H9 (cell line): ENCODE data around the gene CSNK1A1L. TPM values are rescaled to one million over a fixed set of nuclear protein-coding genes. Genes with fewer than 3 reads are reported as not detected.

Source experiments
- DNase-seq: peaks from one replicate; pipeline ENCODE4 v3.0.0-alpha.2; 2017
- H2AFZ ChIP-seq: one replicate; pipeline ENCODE4 v1.6.1; 2013; ENCODE audit warnings: mild to moderate bottlenecking, low read length, control low read depth, moderate library complexity
- H2AK5ac ChIP-seq: 2 replicates; pipeline ENCODE4 v1.6.1; 2013; ENCODE audit warnings: low read length, control low read depth, mixed read lengths; ENCODE audit not compliant: insufficient read length
- H2BK120ac ChIP-seq: one replicate; pipeline ENCODE4 v1.6.1; 2013; ENCODE audit warnings: low read depth, mild to moderate bottlenecking, low read length, control low read depth, inconsistent platforms; ENCODE audit not compliant: poor library complexity, severe bottlenecking
- H2BK12ac ChIP-seq: 2 replicates; pipeline ENCODE4 v1.6.1; 2013; ENCODE audit warnings: low read length, control low read depth, mixed read lengths, low read depth; ENCODE audit not compliant: insufficient read length
- H2BK15ac ChIP-seq: 2 replicates; pipeline ENCODE4 v1.6.1; 2013; ENCODE audit warnings: low read depth, low read length, control low read depth
- H2BK20ac ChIP-seq: one replicate; pipeline ENCODE4 v1.6.1; 2013; ENCODE audit warnings: low read depth, mild to moderate bottlenecking, low read length, control low read depth, inconsistent platforms; ENCODE audit not compliant: poor library complexity, severe bottlenecking
- H2BK5ac ChIP-seq: 2 replicates; pipeline ENCODE4 v1.6.1; 2013; ENCODE audit warnings: low read length, control low read depth, mixed read lengths; ENCODE audit not compliant: insufficient read length
- H3K14ac ChIP-seq: 2 replicates; pipeline ENCODE4 v1.6.1; 2013; ENCODE audit warnings: low read length, control low read depth; ENCODE audit not compliant: insufficient read depth
- H3K18ac ChIP-seq: 2 replicates; pipeline ENCODE4 v1.6.1; 2013; ENCODE audit warnings: low read depth, mild to moderate bottlenecking, mixed read lengths, low read length, control low read depth; ENCODE audit not compliant: insufficient read length
- H3K23ac ChIP-seq: 2 replicates; pipeline ENCODE4 v1.6.1; 2013; ENCODE audit warnings: low read length, control low read depth, mixed read lengths, low read depth; ENCODE audit not compliant: insufficient read length
- H3K23me2 ChIP-seq: 2 replicates; pipeline ENCODE4 v1.6.1; 2013; ENCODE audit warnings: low read depth, mild to moderate bottlenecking, mixed read lengths, low read length, control low read depth; ENCODE audit not compliant: insufficient read length, poor library complexity, severe bottlenecking
- H3K27ac ChIP-seq: 2 replicates; pipeline ENCODE4 v1.5.1; 2013; ENCODE audit warnings: low read length, control low read depth, mixed read lengths, low read depth; ENCODE audit not compliant: insufficient read length
- H3K27me3 ChIP-seq: 2 replicates; pipeline ENCODE4 v1.6.1; 2013; ENCODE audit warnings: low read length, control low read depth, inconsistent platforms; ENCODE audit not compliant: insufficient read depth
- H3K4ac ChIP-seq: 2 replicates; pipeline ENCODE4 v1.6.1; 2013; ENCODE audit warnings: low read depth, mild to moderate bottlenecking, control low read depth, inconsistent platforms, low read length, moderate library complexity
- H3K4me1 ChIP-seq: 2 replicates; pipeline ENCODE4 v1.6.1; 2013; ENCODE audit warnings: low read length, control low read depth, inconsistent platforms; ENCODE audit not compliant: insufficient read depth
- H3K4me2 ChIP-seq: 2 replicates; pipeline ENCODE4 v1.6.1; 2013; ENCODE audit warnings: low read length, control low read depth, mixed read lengths; ENCODE audit not compliant: insufficient read length, insufficient read depth
- H3K56ac ChIP-seq: 2 replicates; pipeline ENCODE4 v1.6.1; 2013; ENCODE audit warnings: low read depth, mild to moderate bottlenecking, mixed read lengths, low read length, control low read depth; ENCODE audit not compliant: insufficient read length
- H3K79me1 ChIP-seq: 2 replicates; pipeline ENCODE4 v1.6.1; 2013; ENCODE audit warnings: low read depth, mild to moderate bottlenecking, moderate library complexity, low read length, control low read depth, inconsistent platforms; ENCODE audit not compliant: insufficient read depth, poor library complexity, severe bottlenecking
- H3K79me2 ChIP-seq: 2 replicates; pipeline ENCODE4 v1.6.1; 2013; ENCODE audit warnings: low read length, control low read depth, inconsistent platforms; ENCODE audit not compliant: insufficient read depth
- H3K9ac ChIP-seq: 2 replicates; pipeline ENCODE4 v1.6.1; 2013; ENCODE audit warnings: low read length, control low read depth, mixed read lengths; ENCODE audit not compliant: insufficient read length; ENCODE audit errors: extremely low read depth
- H3K9me3 ChIP-seq: one replicate; pipeline ENCODE4 v1.6.1; 2013; ENCODE audit warnings: low read depth, low read length, inconsistent platforms; ENCODE audit not compliant: control insufficient read depth
- H3T11ph ChIP-seq: one replicate; pipeline ENCODE4 v1.6.1; 2013; ENCODE audit warnings: mild to moderate bottlenecking, low read length, control low read depth, inconsistent platforms
- H4K20me1 ChIP-seq: one replicate; pipeline ENCODE4 v1.6.1; 2013; ENCODE audit not compliant: control insufficient read depth, insufficient read length, insufficient read depth
- H4K5ac ChIP-seq: 2 replicates; pipeline ENCODE4 v1.6.1; 2013; ENCODE audit warnings: low read depth, mild to moderate bottlenecking, mixed read lengths, low read length, control low read depth; ENCODE audit not compliant: insufficient read length
- H4K8ac ChIP-seq: replicated peaks from 2 replicates; pipeline ENCODE4 v1.6.1; 2013; ENCODE audit warnings: low read length, control low read depth, mixed read lengths, low read depth; ENCODE audit not compliant: insufficient read length
- H4K91ac ChIP-seq: 2 replicates; pipeline ENCODE4 v1.6.1; 2013; ENCODE audit warnings: low read depth, mild to moderate bottlenecking, moderate library complexity, mixed read lengths, low read length, control low read depth; ENCODE audit not compliant: insufficient read length
- H3K27ac Mint-ChIP-seq, 3 experiments: 2 replicates in 2 of 3; 3 replicates in 1 of 3; pipeline ENCODE4 v1.8.0; 2020 to 2021; ENCODE audit warnings: mixed read lengths in 3 of 3, mild to moderate bottlenecking in 1 of 3, moderate library complexity in 1 of 3
- H3K27me3 Mint-ChIP-seq: 2 replicates; pipeline ENCODE4 v1.8.0; 2021; ENCODE audit warnings: low read depth, mild to moderate bottlenecking, moderate library complexity, mixed read lengths
- H3K36me3 Mint-ChIP-seq, 3 experiments: 2 replicates in 2 of 3; 3 replicates in 1 of 3; pipeline ENCODE4 v1.8.0; 2020 to 2021; ENCODE audit warnings: low read depth in 3 of 3, mixed read lengths in 3 of 3; ENCODE audit not compliant: insufficient read depth in 1 of 3
- H3K4me1 Mint-ChIP-seq, 2 experiments: 2 replicates each; pipeline ENCODE4 v1.8.0; 2020; ENCODE audit warnings: mixed read lengths in 2 of 2
- H3K4me3 Mint-ChIP-seq, 2 experiments: 2 replicates in 1 of 2; 3 replicates in 1 of 2; pipeline ENCODE4 v1.8.0; 2020 to 2021; ENCODE audit warnings: mild to moderate bottlenecking in 2 of 2, mixed read lengths in 2 of 2, moderate library complexity in 1 of 2
- H3K9me3 Mint-ChIP-seq, 2 experiments: 2 replicates in 1 of 2; 3 replicates in 1 of 2; pipeline ENCODE4 v1.8.0; 2020; ENCODE audit warnings: mild to moderate bottlenecking in 2 of 2, mixed read lengths in 2 of 2, moderate library complexity in 1 of 2
- WGBS: extraction: QIAGEN DNeasy Blood & Tissue Kit; methylation state at CpG from one replicate; pipeline ENCODE4 v1.1.7; 2013; ENCODE audit warnings: missing lambda C conversion rate, low lambda C conversion rate, mixed read lengths; ENCODE audit not compliant: insufficient read length; ENCODE audit errors: extremely low coverage; 5-methylcytosine and 5-hydroxymethylcytosine counted together
- total RNA-seq: library from RNA; stranded (reverse); gene quantifications from 2 replicates; pipeline ENCODE4 v1.2.1, GENCODE V29; 2021
- TF ChIP-seq, protein P1 (sequence below): fragments of 200-600 bp; sonication (generic); conservative IDR thresholded peaks from 3 replicates; pipeline ENCODE4 v1.8.0; 2021; ENCODE audit warnings: antibody characterized with exemption, mild to moderate bottlenecking

The CSNK1A1L gene
- total RNA-seq, 1 experiment from 2014 or later = not detected

DNA sequence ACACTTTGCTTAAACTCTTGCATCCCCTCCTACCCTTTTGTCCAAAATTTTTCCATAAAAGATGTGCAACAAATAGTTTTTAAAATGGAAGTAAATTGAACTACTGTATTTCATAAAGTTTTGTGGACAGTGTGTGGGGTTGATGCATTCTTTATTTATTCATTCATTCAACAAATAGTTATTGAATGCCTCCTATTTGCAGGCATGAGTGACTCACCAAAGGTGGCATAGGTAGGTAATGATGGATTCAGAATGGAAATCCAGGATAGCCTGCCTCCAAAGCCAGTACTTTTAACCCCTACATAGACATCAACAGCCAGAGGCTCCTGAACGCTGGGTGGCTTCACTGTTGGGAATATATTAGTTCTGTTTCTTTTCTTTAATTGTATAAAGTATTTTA lies 2.4 kb upstream of the CSNK1A1L start:
- H2BK15ac ChIP-seq = no peak overlapping the region
- H3K27me3 Mint-ChIP-seq = no peaks in the 10 kb centered on the region
- H3K14ac ChIP-seq = no peak overlapping the region
- H3K4ac ChIP-seq = no peak overlapping the region
- H2BK120ac ChIP-seq = no peak overlapping the region
- no peak overlapping the region for H2AK5ac ChIP-seq
- no peaks in the 10 kb centered on the region for H3K23me2 ChIP-seq
- no peak overlapping the region for H2BK12ac ChIP-seq
- no peak overlapping the region for H3K9ac ChIP-seq
- no peak overlapping the region for H3K27ac Mint-ChIP-seq
- no peaks in the 10 kb centered on the region for H3K79me2 ChIP-seq
- no CpG with 5 or more reads among the region's 1 CpG for WGBS
- H3K4me3 Mint-ChIP-seq = no peak overlapping the region
- peaks cover 0 to 6% (median 0%) of the 10 kb centered on the region in 3 experiments; a peak in 2 of 7 replicates for H3K36me3 Mint-ChIP-seq
- no peak overlapping the region for H2BK20ac ChIP-seq
- no peak overlapping the region for H4K8ac ChIP-seq
- H4K91ac ChIP-seq = no peak overlapping the region
- no peaks in the 10 kb centered on the region for H3K27me3 ChIP-seq
- peaks cover 3% of the 10 kb centered on the region; the same call in 1 of the 2 replicates for H3K4me1 ChIP-seq
- H3T11ph ChIP-seq = no peak overlapping the region
- peaks cover 2 to 4% of the 10 kb centered on the region in 2 experiments; a peak in 2 of 5 replicates for H3K9me3 Mint-ChIP-seq
- H2BK5ac ChIP-seq = no peak overlapping the region
- TF ChIP-seq, protein P1, sequence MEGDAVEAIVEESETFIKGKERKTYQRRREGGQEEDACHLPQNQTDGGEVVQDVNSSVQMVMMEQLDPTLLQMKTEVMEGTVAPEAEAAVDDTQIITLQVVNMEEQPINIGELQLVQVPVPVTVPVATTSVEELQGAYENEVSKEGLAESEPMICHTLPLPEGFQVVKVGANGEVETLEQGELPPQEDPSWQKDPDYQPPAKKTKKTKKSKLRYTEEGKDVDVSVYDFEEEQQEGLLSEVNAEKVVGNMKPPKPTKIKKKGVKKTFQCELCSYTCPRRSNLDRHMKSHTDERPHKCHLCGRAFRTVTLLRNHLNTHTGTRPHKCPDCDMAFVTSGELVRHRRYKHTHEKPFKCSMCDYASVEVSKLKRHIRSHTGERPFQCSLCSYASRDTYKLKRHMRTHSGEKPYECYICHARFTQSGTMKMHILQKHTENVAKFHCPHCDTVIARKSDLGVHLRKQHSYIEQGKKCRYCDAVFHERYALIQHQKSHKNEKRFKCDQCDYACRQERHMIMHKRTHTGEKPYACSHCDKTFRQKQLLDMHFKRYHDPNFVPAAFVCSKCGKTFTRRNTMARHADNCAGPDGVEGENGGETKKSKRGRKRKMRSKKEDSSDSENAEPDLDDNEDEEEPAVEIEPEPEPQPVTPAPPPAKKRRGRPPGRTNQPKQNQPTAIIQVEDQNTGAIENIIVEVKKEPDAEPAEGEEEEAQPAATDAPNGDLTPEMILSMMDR = no peak
- no peak overlapping the region for H3K23ac ChIP-seq
- H3K56ac ChIP-seq = no peak overlapping the region
- H2AFZ ChIP-seq = no peak overlapping the region
- no peak overlapping the region for H4K5ac ChIP-seq
- no peak overlapping the region for H3K4me2 ChIP-seq
- H3K9me3 ChIP-seq = no peaks in the 10 kb centered on the region
- DNase-seq = no peak
- H4K20me1 ChIP-seq = no peaks in the 10 kb centered on the region
- no peak overlapping the region for H3K27ac ChIP-seq
- no peaks in the 10 kb centered on the region for H3K79me1 ChIP-seq
- H3K4me1 Mint-ChIP-seq = peaks cover 22% of the 10 kb centered on the region in 2 experiments
- no peak overlapping the region for H3K18ac ChIP-seq
